A549 (cell line): ENCODE data around the gene MAN1C1.

Experiments used
- CBX2 ChIP-seq: fragments of 200-600 bp; sonication (generic); IDR thresholded peaks from 2 replicates; pipeline ENCODE4 v1.6.1; 2016; ENCODE audit warnings: low read depth, mild to moderate bottlenecking, borderline replicate concordance
- MAZ ChIP-seq: fragments of 150-350 bp; IDR thresholded peaks from 2 replicates; pipeline ENCODE4 v1.6.1; 2014; ENCODE audit warnings: antibody characterized with exemption, low read depth, low read length, borderline replicate concordance
- ZNF302 ChIP-seq: fragments of 250-450 bp; sonication (Bioruptor Pico); IDR thresholded peaks from 2 replicates; pipeline ENCODE4 v1.9.0; 2021; ENCODE audit warnings: inconsistent platforms, mild to moderate bottlenecking, moderate library complexity

DNA sequence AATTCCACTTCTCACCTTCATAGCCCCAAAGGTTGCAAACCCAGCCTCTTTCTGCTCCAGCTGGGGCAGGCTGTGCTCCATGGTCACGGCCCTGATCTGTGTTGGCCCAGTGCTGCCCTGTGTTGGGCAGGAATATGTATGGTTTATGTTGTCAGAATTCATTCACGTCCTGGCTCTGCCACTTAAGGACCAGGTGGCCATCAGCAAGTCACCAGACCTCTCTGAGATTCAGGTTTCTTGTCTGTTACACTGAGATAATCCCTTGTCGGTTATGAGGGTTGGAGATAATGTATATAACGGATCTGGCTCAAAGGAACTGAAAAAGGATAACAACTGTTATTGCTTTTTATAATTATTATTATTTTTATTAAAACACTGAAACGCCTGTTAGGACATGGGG is 144.3 kb downstream of the MAN1C1 start:
- no peak for TF ChIP-seq ZNF302
- TF ChIP-seq MAZ: no peak
- no peak for TF ChIP-seq CBX2
